ENCODE measurements around the gene BATF2.

Gene BATF2

DNA sequence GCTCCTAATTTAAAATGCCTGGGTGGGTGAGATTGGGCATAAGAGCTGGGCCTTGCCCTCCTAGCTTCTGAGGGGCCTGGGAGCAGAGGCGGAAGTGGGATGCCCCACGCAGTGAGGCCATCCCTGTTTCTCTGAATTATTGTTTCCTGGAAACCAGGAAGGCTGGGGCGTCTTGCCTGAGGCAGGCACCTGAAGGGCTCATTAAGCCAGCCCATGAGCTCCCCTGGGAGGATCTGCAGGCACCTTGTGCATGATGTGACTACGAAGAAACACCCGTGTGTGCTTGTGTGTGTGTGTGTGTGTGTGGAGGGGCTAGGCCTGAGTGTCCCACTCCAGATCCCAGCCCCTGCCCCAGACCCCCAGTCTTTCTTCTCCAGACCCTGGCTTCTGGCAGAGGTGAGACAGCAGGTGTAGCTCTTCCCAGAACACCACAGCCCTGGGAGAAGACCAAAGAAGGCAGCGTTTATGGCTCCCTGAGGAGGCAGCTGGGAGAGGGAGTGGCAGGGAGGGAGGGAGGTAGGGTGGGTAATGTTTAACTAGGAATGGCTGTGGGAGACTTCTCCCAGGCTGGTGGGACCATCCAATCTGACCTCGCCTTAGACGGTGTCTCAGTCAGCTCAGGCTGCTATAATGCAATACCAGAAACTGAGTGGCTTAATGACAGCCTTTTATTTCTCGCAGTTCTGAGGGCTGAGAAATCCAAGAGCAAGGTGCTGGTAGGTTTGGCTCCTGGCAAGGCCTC is 2.1 kb upstream of the BATF2 start:
- Histone ChIP-seq H3K36me3 (no peaks in the 10 kb centered on the region), H3K4me1 (no peaks in the 10 kb centered on the region), H3K9me3 (no peaks in the 10 kb centered on the region), H3K4me3 (ENCODE audit: low read depth, low read length) (no peak overlapping the region), H3K27me3 (no peaks in the 10 kb centered on the region)
- DNase-seq: no peak
- TF ChIP-seq, protein P1, sequence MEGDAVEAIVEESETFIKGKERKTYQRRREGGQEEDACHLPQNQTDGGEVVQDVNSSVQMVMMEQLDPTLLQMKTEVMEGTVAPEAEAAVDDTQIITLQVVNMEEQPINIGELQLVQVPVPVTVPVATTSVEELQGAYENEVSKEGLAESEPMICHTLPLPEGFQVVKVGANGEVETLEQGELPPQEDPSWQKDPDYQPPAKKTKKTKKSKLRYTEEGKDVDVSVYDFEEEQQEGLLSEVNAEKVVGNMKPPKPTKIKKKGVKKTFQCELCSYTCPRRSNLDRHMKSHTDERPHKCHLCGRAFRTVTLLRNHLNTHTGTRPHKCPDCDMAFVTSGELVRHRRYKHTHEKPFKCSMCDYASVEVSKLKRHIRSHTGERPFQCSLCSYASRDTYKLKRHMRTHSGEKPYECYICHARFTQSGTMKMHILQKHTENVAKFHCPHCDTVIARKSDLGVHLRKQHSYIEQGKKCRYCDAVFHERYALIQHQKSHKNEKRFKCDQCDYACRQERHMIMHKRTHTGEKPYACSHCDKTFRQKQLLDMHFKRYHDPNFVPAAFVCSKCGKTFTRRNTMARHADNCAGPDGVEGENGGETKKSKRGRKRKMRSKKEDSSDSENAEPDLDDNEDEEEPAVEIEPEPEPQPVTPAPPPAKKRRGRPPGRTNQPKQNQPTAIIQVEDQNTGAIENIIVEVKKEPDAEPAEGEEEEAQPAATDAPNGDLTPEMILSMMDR (IDR thresholded peaks at IDR 0.05; ENCODE audit: low read depth, low read length): no peak

DNA sequence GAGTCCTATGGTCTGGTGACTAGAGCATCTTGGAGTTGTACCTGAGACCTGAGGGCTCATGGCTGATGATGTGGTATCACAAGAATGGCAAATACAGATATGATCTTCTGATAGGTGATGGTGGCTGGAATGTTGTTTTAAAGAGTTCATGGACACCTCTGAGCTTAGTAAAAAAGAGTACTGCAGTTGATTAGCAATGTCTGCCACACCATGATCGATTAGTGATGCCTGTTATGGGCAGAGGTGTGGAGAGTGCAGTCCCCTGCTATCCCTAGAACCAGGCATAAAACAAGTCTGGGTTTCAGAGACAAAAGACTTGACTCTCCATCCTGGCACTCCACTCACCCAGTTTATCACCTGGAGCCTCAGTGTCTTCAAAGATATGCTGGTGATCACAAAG is 1.4 kb upstream of the BATF2 start:
- no peak for DNase-seq
- H3K36me3 ChIP-seq: no peaks in the 10 kb centered on the region
- H3K27me3 ChIP-seq: no peaks in the 10 kb centered on the region
- H3K4me1 ChIP-seq: no peaks in the 10 kb centered on the region
- TF ChIP-seq, protein P1 (IDR thresholded peaks at IDR 0.05; ENCODE audit: low read depth, low read length): no peak
- no peak overlapping the region for H3K4me3 ChIP-seq (ENCODE audit: low read depth, low read length)
- no peaks in the 10 kb centered on the region for H3K9me3 ChIP-seq

DNA sequence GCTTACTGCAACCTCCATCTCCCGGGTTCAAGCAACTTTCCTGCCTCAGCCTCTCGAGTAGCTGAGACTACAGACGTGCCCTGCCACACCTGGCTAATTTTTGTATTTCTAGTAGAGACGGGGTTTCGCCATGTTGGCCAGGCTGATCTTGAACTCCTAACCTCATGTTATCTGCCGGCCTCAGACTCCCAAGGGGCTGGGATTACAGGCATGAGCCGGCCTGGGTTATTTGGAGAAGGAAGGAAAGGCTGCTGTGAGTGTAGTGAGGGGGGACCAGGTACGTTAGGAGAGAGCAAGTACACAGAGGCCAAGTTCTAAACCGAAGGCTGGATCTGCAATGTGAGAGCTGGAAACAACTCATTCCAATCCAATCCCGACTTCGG is 453 bp downstream of the BATF2 start:
- no peak overlapping the region for H3K4me3 ChIP-seq (ENCODE audit: low read depth, low read length)
- no peaks in the 10 kb centered on the region for H3K9me3 ChIP-seq
- H3K4me1 ChIP-seq: no peaks in the 10 kb centered on the region

DNA sequence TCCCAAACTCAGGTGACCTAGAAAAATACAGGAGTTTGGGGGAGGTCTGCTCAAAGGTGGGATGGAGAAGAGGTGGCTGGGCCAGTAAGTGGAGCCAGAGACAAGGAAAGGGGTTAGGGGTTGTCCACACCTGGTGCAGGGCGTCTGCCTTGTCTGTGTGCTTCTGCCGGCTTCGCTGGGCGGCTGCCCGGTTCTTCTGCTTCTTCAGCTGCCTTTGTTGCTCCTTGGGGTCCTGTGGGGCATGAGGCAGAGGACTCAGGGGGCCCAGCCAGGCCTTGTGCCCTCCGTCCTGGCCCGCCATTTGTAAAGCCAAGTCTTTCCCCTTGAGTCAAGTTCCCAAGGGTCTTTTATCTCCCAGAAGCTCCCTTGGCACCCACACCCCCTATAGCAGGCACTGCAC is 2.5 kb downstream of the BATF2 start:
- TF ChIP-seq, protein P1 (IDR thresholded peaks at IDR 0.05; ENCODE audit: low read depth, low read length): no peak

More for the DNA sequence above, 453 bp downstream of the BATF2 start:
- no peak for DNase-seq
- H3K27me3 ChIP-seq: no peaks in the 10 kb centered on the region
- no peaks in the 10 kb centered on the region for H3K36me3 ChIP-seq
- TF ChIP-seq, protein P1 (IDR thresholded peaks at IDR 0.05; ENCODE audit: low read depth, low read length): no peak

DNA sequence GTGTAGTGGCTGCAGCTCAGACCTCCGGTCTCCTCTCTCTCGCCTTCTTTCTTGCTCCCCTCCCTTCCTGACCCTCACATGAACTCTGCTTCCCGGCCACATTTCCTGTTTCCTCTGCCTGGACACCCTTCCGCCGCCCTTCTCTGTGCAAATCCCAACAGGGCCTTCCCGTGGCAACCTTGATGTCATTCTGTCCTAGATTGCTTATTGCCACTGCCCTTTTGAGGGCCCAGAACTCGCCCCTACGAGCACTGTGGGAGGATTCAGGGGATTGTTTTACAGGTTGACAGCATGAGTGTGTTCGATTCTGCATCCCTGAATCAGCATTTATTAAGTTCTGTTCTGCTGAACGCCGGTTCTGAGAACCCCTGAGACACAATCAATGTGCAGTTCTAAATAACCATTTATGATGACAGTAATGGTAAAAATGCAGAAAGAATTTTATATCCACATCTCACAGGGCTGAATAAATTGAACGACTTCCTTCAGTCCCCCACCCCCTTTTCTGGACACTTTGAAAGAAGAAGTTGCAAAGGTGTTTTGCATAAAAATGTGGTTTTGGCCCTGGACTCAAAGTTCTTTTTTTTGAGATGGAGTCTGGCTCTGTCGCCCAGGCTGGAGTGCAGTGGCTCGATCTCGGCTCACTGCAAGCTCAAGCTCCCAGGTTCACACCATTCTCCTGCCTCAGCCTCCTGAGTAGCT is 6.4 kb downstream of the BATF2 start:
- no peak overlapping the region for H3K4me3 ChIP-seq (ENCODE audit: low read depth, low read length)
- no peaks in the 10 kb centered on the region for H3K9me3 ChIP-seq
- no peaks in the 10 kb centered on the region for H3K27me3 ChIP-seq
- TF ChIP-seq, protein P1 (IDR thresholded peaks at IDR 0.05; ENCODE audit: low read depth, low read length): no peak
- no peaks in the 10 kb centered on the region for H3K36me3 ChIP-seq
- no peak for DNase-seq
- 0 out of 2 replicates have a peak, but pooled peaks cover 3% of the 10 kb centered on the region for H3K4me1 ChIP-seq

More for the DNA sequence above, 2.5 kb downstream of the BATF2 start:
- no peak for DNase-seq
- no peaks in the 10 kb centered on the region for H3K36me3 ChIP-seq
- H3K4me1 ChIP-seq: 0 out of 2 replicates have a peak, but pooled peaks cover 3% of the 10 kb centered on the region
- no peaks in the 10 kb centered on the region for H3K9me3 ChIP-seq
- H3K4me3 ChIP-seq (ENCODE audit: low read depth, low read length): no peak overlapping the region
- H3K27me3 ChIP-seq: no peaks in the 10 kb centered on the region

DNA sequence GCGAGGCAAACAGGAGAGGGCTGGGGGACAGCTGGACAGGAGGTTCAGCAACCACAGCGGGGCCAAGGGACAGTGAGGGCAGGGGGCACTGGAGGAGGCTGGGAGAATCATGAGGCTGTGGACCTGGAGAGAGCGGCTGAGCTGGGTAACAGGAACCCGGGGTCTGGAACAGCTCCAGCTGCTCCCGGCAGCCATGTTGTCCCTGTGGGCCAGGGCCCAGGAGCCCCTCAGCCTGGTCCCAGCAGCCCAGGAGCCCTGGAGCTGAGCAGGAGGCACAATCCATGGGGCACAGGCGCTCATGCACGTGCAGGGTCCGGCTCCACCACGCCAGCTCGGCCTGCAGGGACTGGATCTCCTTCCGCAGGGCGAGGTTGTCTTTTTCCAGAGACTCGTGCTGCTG is 7.4 kb downstream of the BATF2 start:
- no peak for DNase-seq
- Histone ChIP-seq H3K9me3 (no peaks in the 10 kb centered on the region), H3K4me3 (ENCODE audit: low read depth, low read length) (no peak overlapping the region), H3K27me3 (no peaks in the 10 kb centered on the region), H3K36me3 (no peaks in the 10 kb centered on the region), H3K4me1 (0 out of 2 replicates have a peak, but pooled peaks cover 3% of the 10 kb centered on the region)
- TF ChIP-seq, protein P1 (IDR thresholded peaks at IDR 0.05; ENCODE audit: low read depth, low read length): no peak
